NCI-H1105 (cell line): ENCODE results near the gene HAUS5.
"Not testable (repeated sequence)": the region's sequence is repeated elsewhere in the genome, so short reads cannot be mapped to it uniquely, and the experiment has no call there.

ENCODE experiments used
- DNase-seq: peaks from one replicate; lab custom pipeline; 2025; lab: John Stamatoyannopoulos, UW

HAUS5 gene

GRCh38 chr19:35612559-35613321, at the start of gene HAUS5:
TSS of gene HAUS5 (plus strand) at chr19:35612735. CDS start at chr19:35612795, 60 bp downstream.
- DNase-seq: peak; percentile 89

- no peak for DNase-seq
These were observed 49.8 kb upstream of the HAUS5 start for GRCh38 chr19:35562776-35563175.

GRCh38 chr19:35563207-35563829, 49.2 kb upstream of the HAUS5 start, which contains the start of gene ATP4A:
TSS of gene ATP4A (minus strand) at chr19:35563658. CDS start at chr19:35563629, 29 bp downstream.
- no peak for DNase-seq

GRCh38 chr19:35565016-35565856, 47.3 kb upstream of the HAUS5 start:
- DNase-seq: no peak

GRCh38 chr19:35566738-35567137, 45.8 kb upstream of the HAUS5 start:
- DNase-seq: no peak

- DNase-seq: peak; percentile 76
These were observed 43.2 kb upstream of the HAUS5 start for GRCh38 chr19:35569281-35569781.

- no peak for DNase-seq
These were observed 41.0 kb upstream of the HAUS5 start for GRCh38 chr19:35571406-35571965.

- DNase-seq: no peak
These were observed 34.6 kb upstream of the HAUS5 start for GRCh38 chr19:35577918-35578317.

- no peak for DNase-seq
These were observed 33.8 kb upstream of the HAUS5 start for GRCh38 chr19:35578707-35579106.

- DNase-seq: no peak
These were observed 29.8 kb upstream of the HAUS5 start for GRCh38 chr19:35582760-35583159.

GRCh38 chr19:35585848-35586247, 26.7 kb upstream of the HAUS5 start, which contains the start of gene PMIS2:
TSS of gene PMIS2 (plus strand) at chr19:35586173. CDS start at chr19:35586260, 87 bp downstream.
- DNase-seq: no peak

GRCh38 chr19:35587321-35587720, 25.2 kb upstream of the HAUS5 start:
- DNase-seq: no peak

GRCh38 chr19:35590875-35591274, 21.7 kb upstream of the HAUS5 start:
- DNase-seq: no peak

GRCh38 chr19:35592226-35592625, 20.3 kb upstream of the HAUS5 start:
- DNase-seq: peak; percentile 4

- not testable (repeated sequence) for DNase-seq
These were observed 17.5 kb upstream of the HAUS5 start for GRCh38 chr19:35595026-35595425.

GRCh38 chr19:35595928-35596327, 16.6 kb upstream of the HAUS5 start:
- DNase-seq: no peak

GRCh38 chr19:35596366-35596999, 16.1 kb upstream of the HAUS5 start:
- DNase-seq: no peak

- peak; percentile 11 for DNase-seq
These were observed 10.6 kb upstream of the HAUS5 start for GRCh38 chr19:35601971-35602370.

GRCh38 chr19:35604436-35604835, 8.1 kb upstream of the HAUS5 start:
- DNase-seq: not testable (repeated sequence)

- not testable (repeated sequence) for DNase-seq
These were observed 5.4 kb upstream of the HAUS5 start for GRCh38 chr19:35607170-35607569.

- DNase-seq: no peak
These were observed 4.9 kb upstream of the HAUS5 start for GRCh38 chr19:35607661-35608060.
